ENCODE measurements around the gene AP2S1.
"Not testable (repeated sequence)": the region's sequence is repeated elsewhere in the genome, so short reads cannot be mapped to it uniquely, and the experiment has no call there.

AP2S1 gene

DNA sequence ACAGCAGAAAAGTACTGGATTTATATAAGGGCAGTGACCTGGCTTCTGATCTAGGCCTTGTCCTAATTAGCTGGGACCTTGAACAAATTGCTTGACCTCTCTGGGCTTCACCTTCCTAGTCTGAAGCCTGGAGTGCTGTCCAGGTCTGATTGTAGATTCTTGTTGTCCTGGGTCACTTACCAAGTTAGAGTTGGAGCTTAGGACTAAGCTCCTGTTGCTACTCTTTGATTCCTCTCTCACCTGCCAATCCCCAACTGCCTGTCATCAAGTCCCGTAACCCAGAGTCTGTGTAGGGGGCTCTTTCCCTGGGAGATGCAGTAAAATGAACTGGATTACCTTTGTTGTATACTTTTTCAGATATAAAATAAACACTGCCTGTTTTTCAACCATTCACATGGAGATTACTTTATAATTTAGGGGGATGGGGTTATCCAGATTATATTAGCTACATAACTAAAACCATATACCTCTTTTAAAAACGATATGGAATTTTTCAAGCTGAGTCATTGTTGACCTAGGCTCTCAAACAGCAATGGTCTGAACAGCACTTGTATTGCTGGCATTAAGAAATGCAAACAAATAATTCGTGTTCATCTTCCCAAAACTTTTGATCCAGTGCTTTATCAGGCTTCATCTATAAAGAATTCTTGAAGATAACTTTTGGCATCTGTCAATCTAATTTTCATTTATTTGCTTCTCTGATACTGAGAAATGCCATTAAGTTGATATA lies 15.9 kb upstream of the AP2S1 start:
- DNase-seq = no peak

DNA sequence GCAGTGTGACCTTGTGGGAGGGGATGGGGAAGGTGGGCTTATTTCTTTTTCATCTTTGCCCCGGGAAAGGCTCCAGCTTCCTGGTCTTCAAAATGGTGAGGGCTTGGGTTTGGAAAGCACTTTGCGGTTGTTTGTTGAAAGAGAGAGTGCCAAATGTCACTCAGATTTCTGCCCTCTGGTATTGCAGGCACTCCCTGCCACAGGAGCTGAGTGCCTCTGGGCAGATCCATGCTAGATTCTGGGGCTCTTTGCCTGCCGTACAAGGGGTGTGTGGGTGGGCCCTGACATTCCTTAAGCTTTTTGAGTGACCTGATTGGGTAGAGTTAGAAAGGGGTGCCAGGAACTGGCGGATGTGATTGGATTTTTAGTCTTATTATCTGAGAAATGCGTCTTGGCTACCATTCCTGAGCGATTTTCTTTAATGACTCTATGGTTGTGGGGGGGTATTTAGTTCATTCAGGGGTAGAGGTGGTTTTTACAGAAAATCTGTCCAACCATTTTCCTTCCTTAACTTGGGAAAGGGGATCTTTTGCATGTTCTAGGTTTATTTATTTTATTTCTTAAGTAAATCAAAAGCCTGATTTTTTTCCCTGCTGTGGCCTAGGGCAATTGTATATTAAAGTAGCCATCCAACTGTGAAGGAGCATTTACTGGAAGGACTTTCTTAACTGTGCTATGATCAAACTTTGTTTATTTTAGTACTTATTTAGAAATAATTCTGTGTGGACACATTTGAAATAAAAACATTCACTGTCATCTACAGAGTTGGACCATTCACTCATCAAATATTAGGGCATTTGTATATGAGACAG lies 13.4 kb upstream of the AP2S1 start:
- DNase-seq = no peak

DNA sequence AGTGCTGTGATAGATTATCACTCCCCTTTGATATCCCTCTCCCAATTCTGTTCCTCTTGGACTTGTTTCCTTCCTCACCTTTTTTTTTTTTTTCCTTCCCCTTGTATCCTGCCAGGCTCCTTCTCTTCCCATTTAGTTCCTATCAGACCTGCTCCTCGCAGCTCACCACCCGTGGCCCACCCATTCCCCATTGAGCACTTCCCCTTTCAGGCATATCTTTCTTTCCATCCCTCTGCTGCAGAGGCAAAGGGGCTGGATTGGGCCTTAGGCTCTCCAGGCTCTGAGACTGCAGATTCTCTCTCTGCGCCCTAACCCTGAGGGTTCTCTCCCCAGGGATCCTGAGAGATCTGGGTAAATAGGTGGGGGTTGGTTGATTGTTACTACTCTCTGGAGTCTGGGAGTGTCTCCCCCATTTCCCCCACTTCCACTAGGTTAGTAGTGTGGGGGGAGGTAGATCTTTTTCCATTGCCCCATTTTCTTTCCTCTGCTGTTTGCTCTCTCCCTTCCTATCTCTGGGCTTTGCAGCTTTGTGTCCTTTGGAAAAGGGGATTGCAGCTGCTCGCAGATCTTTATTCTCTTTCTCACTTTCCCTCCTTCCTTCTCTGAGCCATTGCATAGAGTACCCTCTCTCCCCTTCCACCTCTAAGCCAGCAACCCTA lies 12.5 kb upstream of the AP2S1 start:
- no peak for DNase-seq

DNA sequence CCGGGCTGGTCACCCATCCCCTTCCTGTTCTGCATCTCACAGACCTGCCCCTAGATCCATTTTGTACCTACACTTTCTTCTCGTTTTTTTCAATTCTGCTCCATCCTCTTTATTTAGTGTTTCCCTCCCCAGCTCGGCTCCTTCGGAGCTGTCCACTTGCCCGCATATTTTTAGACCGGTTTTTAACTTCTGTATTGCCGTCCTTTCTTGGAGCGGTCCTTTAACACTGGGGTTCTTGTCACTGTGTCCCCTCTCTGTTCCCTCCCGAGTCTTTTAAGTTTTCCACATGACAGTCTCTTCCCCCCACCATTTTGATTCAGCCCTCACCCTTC lies 11.8 kb upstream of the AP2S1 start:
- no peak for DNase-seq

DNA sequence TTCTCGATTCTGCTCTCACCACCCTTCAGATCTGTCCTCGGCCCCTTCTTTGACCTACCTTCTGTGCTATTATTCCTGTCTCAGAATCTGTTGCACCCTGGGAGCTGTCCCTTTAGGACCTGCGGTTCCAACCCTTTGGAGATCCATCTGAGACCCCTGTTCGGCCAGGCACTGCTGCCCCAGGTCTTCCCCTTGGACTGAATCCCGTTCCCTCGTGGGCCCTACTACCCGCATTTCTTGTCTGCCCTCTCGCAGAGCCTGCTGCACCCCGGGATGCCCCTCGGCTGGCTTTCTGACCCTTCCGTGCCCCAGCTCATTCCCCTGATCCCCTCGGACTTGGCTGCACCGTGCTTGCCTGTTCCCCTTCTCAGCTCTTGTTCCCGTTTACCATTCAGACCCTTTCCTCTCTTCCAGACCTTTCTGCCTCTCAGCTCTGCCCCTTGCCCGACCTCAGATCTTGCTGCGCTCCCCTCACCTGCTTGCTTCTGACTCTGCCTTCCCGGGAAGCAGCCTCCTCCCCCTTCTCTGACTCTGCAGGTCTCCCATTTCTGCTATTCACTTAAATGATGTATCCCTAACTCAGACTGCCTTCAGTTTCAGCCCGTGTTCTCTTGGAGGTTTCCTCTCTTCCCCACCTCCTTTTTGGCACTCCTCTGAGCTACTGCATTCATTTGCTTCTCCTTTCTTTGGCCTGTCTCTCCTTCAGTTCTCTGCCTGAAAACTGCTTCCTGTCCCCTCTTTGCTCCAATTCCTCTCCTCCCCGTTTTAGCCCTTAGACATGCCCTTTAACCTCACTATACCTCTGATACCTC lies 11.3 kb upstream of the AP2S1 start:
- no peak for DNase-seq

DNA sequence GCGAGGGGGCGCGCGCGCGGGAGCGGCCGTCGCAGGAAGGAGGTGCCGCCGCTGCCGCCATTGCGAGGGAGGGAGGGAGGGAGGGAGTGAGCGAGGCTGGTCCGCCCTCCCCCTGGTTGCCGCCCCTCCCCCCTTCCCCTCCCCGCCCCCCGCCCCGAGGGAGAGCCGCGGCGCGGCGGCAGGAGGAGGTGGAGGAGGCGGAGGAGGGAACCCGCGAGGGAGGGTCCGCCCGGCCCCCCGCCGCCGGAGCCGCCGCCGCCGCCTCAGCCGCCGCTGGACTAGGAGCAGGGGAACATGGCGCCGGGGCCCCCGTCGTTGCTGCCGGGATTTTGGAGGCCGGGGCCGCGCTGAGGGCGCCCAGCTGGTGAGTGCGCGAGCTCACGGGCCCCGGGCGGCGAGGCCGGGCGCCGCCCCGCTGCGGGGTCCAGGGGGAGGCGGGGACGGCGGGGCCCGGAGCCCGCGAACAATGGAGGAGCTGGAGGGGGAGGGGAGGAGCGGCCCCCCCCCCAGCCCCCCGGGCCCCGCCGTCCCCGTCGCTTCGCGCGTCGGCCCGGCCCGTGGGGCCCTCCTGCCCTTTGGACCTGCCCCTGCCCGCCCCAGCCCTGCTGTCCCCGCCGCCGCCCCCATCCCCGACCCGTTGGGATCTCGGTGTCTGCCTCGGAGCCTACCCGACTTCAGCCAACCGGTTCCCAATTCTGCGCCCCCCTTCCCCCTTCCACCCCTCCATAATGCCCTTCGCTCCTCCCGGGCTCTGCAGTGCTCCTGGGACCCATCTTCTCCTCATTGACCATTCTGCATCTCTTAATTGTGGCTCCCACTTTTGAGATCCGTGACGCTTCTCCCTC lies 10.4 kb upstream of the AP2S1 start, which contains the start of gene ARHGAP35:
Gene ARHGAP35, plus strand, starts transcription at position 152 of the 845 bp plus-strand sequence. CDS start 57,679 bp downstream, outside the sequence.
- DNase-seq = peak; percentile 66

DNA sequence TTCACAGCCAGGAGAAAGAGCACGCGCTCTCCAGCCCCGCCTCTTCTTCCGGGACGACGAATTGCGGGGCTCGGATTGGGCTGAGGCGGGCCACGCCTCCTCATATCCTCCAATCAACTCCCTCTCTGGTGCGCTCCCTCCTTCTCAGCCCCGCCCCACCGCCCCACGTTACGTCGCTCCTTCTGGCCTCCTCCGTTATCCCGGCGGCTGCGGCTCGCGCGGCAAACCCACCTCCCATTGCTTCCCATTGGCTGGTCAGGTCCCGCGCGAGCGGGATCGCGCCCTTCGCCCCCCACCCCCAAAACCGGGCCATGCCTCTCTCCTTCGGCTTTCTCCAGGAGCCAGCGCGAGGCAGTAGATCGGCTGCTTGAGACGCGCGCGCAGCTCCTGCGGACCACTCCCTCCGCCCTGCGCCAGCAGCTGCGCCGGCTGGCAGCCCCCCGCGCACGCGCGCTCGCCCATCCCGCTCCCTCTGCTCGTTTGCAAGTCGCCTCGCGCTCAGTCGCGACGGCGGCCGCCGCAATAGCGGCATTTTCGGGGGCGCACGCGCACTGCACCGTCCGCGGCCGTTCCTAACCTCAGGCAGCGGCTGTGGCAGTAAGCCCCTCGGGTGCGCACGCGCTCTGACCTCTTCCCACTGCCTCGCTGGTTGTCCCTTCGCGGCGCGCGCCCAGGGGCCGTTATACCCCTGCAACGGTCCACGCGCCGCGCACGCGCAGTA lies 9.6 kb upstream of the AP2S1 start:
- peak; percentile 86 for DNase-seq

DNA sequence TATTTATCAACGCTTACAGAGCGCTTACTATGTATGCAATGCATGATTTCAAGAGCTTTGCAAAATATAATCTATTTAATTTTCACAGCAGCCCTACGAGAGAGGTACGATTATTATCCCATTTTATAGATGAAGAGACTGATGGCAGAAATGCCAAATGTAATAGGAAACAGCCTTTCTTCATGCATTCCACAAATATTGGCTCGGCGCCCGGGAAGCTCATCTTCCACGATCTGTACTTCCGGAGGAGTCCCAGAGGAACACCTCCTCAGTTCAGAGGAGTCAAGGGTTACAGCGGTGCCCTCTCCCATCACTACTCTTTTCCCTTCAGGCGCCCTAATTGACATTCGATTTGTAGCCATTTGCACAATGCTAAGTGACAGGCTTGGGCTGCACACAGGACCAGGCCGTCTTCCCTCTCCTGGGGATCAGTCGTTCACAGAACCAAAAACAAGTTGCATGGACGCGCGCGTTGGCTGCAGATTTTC lies 9.0 kb upstream of the AP2S1 start:
- DNase-seq = no peak

DNA sequence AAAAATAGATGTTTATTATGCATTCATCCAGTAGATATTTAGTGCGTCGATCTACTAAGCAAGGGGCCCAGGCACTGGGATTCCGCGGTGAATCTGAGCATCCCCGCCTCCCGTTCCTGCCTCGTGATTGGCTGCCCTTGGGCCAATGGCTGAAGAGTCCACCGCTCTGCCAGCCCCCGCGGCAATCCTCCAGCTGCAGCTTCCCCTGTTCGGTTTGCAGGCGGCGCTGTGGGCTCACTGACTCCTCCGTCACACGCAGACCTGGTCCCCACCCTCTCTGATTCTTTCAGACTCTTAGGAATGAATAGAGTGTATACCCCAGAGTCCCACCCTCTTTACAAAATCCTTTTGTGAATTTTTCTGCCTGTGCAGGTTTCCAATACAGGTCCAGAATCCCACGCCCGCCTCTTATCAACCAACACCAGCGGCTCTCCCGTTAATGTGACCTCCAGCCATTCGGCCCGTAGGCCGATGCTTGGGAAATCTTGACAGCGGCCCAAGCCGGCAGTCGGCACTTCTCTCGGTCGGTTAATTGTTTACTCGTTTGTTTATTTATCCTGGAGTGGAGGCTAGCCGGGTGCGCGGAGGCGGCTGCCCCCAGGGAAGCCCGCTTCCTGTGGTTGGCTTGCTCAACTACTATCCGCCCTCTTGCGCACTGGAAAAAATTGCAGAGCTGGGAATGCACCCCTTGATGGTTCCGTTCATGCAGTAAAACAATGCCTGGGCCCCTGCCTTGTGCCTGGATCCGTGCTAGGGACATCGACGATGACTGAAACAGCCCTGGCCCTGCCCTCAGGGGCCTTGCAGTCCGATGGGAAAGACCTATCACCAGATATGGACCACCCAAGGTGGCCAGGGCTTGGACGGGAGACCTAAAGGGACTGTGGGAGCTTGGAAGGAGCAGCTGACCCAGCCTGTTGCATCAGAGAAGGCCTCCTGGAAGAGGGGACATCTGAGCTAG lies 5.7 kb upstream of the AP2S1 start:
- peak; percentile 86 for DNase-seq

DNA sequence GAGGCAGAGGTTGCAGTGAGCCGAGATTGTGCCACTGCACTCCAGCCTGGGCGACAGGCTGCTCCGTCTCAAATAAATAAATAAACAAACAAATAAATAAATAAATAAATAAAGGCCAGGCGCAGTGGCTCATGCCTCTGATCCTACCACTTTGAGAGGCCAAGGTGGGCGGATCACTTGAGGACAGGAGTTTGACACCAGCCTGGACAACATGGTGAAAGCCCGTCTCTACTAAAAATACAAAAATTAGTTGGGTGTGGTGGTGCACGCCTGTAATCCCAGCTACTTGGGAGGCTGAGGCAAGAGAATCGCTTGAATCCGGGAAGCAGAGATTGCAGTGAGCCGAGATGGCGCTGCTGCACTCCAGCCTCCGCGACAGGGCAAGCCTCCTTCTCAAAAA lies 4.1 kb upstream of the AP2S1 start:
- not testable (repeated sequence) for DNase-seq

DNA sequence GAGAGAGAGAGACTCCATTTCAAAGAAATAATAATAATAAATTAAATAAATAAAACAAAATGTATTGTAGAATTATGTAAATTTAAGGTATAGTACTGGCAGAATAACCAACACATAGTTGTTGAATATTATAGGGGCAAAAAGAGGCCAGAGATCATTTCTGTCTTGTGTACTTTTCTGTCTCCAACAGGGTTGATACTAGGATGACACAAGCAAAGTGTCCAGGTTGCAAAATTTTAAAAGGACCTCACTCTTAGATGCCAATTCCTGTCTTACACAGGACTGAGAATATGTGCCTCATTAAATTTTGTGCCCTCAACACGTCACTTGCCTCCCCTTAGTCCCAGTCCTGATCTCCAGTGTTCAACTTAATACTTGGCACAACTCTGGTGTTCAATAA lies 2.2 kb upstream of the AP2S1 start:
- no peak for DNase-seq

DNA sequence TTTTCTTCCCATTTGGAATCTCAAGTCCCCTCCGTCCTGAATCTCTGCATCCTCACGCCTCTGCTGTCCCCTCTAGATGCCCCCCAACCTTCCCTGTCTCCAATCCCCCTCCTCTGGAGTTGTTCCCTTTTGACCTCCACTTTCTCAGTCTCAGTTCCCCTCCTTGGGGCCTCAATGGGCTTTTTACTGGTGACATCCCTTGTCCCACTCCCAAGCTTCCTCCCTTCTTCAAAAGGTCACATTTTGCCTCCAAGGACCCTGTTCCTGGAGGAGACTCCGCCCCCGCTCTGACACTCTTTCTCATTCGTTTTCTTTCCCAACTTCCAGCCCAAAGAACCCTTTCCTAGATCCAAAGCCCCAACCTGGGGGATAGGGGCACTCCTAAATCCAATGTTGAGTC lies 1.0 kb downstream of the AP2S1 start:
- DNase-seq = no peak

DNA sequence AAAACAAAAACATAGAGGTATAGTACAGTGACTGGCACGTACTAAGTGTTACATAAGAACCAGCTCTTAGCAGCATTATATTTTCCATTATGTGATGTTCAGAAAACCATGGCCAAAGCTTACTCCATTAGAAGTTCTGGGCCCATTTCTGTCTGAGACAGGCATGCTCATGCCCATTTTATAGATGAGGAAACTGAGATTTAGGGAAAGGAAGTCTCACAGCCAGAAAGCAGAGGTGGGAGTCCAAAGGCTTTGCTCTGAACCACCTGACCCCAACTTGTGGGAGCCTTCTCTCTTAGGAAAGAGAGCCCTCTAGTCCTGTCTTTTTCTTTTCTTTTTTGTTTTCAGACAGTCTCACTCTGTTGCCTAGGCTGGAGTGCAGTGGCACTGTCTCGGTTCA lies 2.3 kb downstream of the AP2S1 start:
- DNase-seq = no peak

DNA sequence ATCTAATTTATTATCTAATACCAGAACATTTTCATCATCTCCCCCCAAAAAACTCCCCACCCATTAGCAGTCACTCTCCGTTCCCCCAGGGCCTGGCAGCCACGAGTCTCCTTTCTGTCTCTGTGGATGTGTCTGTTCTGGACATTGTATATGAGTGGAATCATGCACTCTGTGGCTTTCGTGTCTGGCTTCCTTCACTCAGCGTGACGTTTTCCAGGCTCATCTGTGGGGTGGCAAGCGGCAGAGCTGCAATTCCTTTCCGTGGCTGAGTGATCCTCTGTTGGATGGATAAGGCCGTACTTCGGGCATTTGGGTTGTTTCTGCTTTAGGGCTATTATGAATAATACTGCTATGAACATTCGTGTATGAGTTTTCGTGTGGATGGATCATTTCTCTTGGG lies 3.1 kb downstream of the AP2S1 start:
- no peak for DNase-seq

DNA sequence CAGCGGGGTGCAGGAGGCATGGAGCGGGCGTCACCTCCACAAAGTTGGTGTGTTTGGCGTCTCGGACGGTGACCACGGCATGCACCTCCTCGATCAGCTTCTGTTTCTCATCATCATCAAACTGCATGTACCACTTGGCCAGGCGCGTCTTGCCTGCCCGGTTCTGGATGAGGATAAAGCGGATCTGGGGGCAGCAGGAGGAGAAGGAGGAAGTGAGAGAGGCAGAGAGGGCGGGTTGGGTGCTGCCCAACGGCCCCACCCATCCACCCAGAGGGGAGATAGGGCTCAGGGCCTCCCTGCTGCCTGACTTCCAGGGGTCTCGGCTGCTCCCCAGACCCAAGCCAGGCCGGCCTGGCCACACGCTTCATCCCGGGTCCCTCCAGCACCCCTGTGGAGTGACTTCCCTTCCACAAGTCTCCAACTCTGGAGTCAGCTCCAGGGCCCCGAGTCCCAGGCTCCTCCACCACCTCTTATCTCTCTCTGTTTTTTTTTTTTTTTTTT lies 4.6 kb downstream of the AP2S1 start:
- no peak for DNase-seq

DNA sequence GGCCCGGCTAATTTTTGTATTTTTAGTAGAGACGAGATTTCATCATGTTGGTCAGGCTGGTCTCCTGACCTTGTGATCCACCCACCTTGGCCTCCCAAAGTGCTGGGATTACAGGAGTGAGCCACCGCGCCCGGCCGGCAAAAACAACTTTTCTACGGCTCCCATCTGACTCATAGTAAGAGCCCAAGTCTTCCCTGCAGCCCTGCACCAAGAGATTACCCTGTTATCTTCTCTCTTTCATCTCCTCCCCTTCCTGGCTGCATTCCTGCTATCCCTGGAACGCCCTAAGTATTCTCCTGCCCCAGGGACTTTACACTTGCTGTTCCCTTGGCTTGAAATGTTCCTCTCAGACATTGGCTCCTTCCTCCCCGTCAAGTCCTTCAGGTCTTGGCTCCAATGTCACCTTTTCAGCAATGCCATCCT lies 6.6 kb downstream of the AP2S1 start:
- no peak for DNase-seq

DNA sequence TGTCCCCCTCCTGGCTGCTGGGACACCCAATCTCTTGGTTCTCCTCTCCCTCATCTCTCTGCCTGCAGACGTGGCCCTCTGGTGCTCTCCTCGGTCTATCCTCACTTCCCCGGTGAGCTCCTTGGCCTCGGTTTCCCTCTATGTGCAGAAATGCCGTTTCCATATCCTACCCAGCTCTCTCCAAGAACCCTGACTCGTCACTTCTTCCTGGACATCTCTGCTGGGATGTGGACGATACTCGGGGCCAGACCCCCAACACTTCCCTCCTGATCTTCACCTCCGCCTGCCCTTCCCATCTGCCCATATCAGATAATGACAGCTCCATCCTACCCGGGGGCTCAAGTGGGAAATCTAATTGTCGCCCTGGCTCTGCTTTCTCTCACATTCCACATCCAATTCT lies 7.9 kb downstream of the AP2S1 start:
- no peak for DNase-seq

DNA sequence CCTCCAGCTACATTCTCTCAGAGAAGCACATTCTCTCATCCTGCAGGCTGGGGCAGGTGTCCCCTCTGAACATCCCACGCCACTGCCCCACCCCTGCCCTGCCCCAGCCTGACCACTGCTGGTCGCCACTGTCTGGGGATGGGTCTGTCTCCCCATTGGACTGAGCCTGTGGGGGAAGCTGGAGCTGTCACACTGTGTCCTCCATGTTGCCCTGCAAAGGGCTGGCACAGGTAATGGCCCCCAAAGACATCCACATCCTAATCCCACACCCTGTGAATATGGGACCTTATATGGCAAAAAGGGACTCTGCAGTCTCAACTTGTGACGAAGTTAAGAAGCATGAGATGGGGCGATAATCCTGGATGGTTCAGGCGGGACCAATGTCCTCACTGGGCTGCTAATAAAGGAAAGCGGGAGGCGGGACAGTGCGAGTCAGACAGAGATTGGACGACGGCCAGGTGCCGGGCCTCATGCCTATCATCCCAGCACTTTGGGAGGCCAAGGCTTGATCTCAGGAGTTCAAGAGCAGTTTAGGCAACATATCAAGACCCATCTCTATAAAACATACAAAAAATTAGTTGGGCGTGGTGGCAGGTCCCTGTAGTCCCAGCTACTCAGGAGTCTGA lies 9.1 kb downstream of the AP2S1 start:
- no peak for DNase-seq

DNA sequence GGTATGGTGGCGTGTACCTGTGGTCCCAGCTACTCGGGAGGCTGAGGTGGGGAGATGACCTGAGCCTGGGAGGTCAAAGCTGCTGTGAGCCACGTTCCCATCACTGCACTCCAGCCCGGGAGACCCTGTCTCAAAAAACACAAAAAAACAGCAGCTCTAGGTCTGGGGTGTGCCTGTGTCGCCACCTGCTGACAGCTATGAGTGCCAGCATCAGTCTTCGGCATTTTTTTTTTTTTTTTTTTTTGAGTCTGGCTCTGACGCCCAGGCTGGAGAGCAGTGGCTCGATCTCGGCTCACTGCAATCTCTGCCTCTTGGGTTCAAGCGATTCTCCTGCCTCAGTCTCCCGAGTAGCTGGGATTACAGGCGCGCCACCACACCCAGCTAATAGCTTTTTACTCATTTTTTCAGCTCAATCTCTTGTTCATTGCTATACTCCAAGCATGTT lies 10.1 kb downstream of the AP2S1 start:
- no peak for DNase-seq

Measured in activated T-cell treated with anti-CD3 and anti-CD28 coated beads for 4 hours (primary cell).